Measurements from ENCODE around the gene TREH.

- no peak for TF ChIP-seq POLR2A (IDR thresholded peaks at IDR 0.05)
- TF ChIP-seq CTCF (IDR thresholded peaks at IDR 0.05): no peak
- no peak for TF ChIP-seq EP300 (IDR thresholded peaks at IDR 0.05)
These were observed at the start of gene TREH for GRCh38 chr11:118679483-118679882.
